Measurements from ENCODE around the gene C1RL. TPM values are rescaled to one million over a fixed set of nuclear protein-coding genes. Genes with fewer than 3 reads are reported as not detected.
A peak's percentile ranks its signal among the peaks of the same experiment; 100 is the strongest.

Gene C1RL
- polyA plus RNA-seq, 1 experiment: 45.3 TPM

DNA sequence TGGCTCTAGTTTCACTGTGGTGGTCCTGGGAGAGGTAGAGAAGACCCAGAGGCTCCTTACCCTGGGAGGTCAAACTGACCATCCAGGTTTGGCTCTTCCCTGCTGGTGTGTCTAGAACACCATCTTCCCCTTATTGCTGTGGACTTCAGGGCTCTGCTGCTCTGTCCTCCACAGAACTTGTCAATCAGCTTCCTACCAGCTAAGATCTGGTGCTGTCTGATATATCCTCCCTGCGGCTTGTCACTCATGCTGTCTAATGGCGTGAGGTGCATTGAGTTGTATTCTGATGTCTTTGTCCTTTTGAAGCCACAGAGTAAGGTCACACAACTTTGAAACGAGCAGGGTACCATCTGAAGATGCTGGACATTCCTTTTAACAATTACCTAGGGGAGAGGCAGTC is 7.2 kb upstream of the C1RL start:
- CTCF ChIA-PET: no interaction called here

DNA sequence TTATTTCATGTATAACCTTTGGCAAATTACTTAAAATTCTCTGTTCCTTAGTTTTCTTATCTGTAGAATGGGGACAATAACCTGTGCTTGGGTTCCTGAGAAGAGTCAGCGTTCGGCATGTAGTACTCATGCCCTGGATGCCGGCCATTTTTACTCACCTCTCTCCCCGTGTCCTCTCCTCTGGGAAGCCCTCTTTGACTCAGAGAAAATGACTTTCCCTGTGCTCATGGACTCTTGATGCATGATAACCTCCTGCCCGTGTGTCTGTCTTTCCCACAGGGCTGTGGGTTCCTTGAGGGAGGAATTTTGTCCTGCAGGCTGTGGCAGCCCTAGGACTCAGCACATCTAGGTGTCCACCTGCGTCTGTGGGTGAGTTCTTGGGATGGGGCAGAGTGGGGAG is 5.8 kb upstream of the C1RL start:
- Histone ChIP-seq H3K27me3 (ENCODE audit: control insufficient read depth, insufficient read depth, low read length) (no peaks in the 10 kb centered on the region), H3K9me3 (ENCODE audit: control insufficient read depth, insufficient read depth, low read length) (no peaks in the 10 kb centered on the region), H3K27ac (ENCODE audit: low read depth, low read length) (no peak overlapping the region), H3K4me3 (ENCODE audit: low read depth, low read length) (no peak overlapping the region)
- POLR2A ChIA-PET: no interaction called here
- no peak for TF ChIP-seq CTCF (IDR thresholded peaks at IDR 0.05; ENCODE audit: low read depth, low read length)
- CTCF ChIA-PET: interaction anchor here (2.7 kb wide), 1 partner anchor 55 kb away, joined by 33 read pairs; the partner anchor contains the start of gene C1S
- no peak for DNase-seq (ENCODE audit: low read depth, low spot score)

More for the DNA sequence above, 7.2 kb upstream of the C1RL start:
- Histone ChIP-seq H3K27ac (ENCODE audit: low read depth, low read length) (no peak overlapping the region), H3K27me3 (ENCODE audit: control insufficient read depth, insufficient read depth, low read length) (no peaks in the 10 kb centered on the region), H3K9me3 (ENCODE audit: control insufficient read depth, insufficient read depth, low read length) (no peaks in the 10 kb centered on the region), H3K4me3 (ENCODE audit: low read depth, low read length) (no peak overlapping the region)
- DNase-seq (ENCODE audit: low read depth, low spot score): no peak
- no peak for TF ChIP-seq CTCF (IDR thresholded peaks at IDR 0.05; ENCODE audit: low read depth, low read length)
- POLR2A ChIA-PET: no interaction called here

- no peak for TF ChIP-seq CTCF (IDR thresholded peaks at IDR 0.05; ENCODE audit: low read depth, low read length)
- H3K27me3 ChIP-seq (ENCODE audit: control insufficient read depth, insufficient read depth, low read length): no peaks in the 10 kb centered on the region
- no peaks in the 10 kb centered on the region for H3K9me3 ChIP-seq (ENCODE audit: control insufficient read depth, insufficient read depth, low read length)
- POLR2A ChIA-PET: interaction anchor here (1.2 kb wide), 1 partner anchor 168 kb away, joined by 3 read pairs; no protein-coding TSS in a partner anchor
- CTCF ChIA-PET: interaction anchor here (0.6 to 2.7 kb wide), 24 partner anchors 9 to 242 kb away, joined by 3 to 33 read pairs (median 4); partner anchors contain the start of genes C1S and LPCAT3
- no peak for DNase-seq (ENCODE audit: low read depth, low spot score)
- H3K27ac ChIP-seq (ENCODE audit: low read depth, low read length): no peak overlapping the region
- no peak overlapping the region for H3K4me3 ChIP-seq (ENCODE audit: low read depth, low read length)
Observed at GRCh38 chr12:7114008-7114407, 5.0 kb upstream of the C1RL start.

GRCh38 chr12:7113389-7113871 is 4.4 kb upstream of the C1RL start:
- no peaks in the 10 kb centered on the region for H3K27me3 ChIP-seq (ENCODE audit: control insufficient read depth, insufficient read depth, low read length)
- peak overlapping the region; percentile 21 for H3K27ac ChIP-seq (ENCODE audit: low read depth, low read length)
- DNase-seq (ENCODE audit: low read depth, low spot score): no peak
- TF ChIP-seq CTCF (IDR thresholded peaks at IDR 0.05; ENCODE audit: low read depth, low read length): peak; percentile 85
- H3K4me3 ChIP-seq (ENCODE audit: low read depth, low read length): no peak overlapping the region
- ChIA-PET CTCF (interaction anchor here (0.6 to 2.7 kb wide), 29 partner anchors 9 to 326 kb away, joined by 3 to 33 read pairs (median 4); partner anchors contain the start of genes C1S and LPCAT3), POLR2A (interaction anchor here (1.0 to 1.2 kb wide), 2 partner anchors 167 to 169 kb away, joined by 3 to 4 read pairs; no protein-coding TSS in a partner anchor)
- no peaks in the 10 kb centered on the region; the same call in 1 of the 2 replicates for H3K9me3 ChIP-seq (ENCODE audit: control insufficient read depth, insufficient read depth, low read length)

DNA sequence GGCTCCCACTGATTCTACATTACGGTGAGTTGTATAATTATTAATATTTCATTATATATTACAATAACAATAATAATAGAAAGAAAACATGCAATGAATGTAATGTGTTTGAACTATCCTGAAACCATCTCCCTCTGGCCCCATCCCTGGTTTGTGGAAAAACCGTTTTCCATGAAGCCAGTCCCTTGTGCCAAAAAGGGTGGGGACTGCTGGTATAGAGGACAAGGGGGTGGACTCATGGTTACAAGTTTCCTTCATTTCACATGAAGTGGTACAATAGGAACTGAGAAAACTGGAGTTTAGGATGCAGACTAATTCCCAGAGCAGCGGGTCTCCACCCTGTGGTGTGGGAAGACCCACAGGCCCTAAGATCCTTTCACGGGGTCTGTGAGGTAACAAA is 3.0 kb upstream of the C1RL start:
- CTCF ChIA-PET: interaction anchor here (0.9 to 2.7 kb wide), 15 partner anchors 10 to 188 kb away, joined by 3 to 33 read pairs (median 6); partner anchors contain the start of genes C12orf57, C1S and RNU7-1
- POLR2A ChIA-PET: no interaction called here
- Histone ChIP-seq H3K27me3 (ENCODE audit: control insufficient read depth, insufficient read depth, low read length) (no peaks in the 10 kb centered on the region), H3K9me3 (ENCODE audit: control insufficient read depth, insufficient read depth, low read length) (no peaks in the 10 kb centered on the region; the same call in 1 of the 2 replicates), H3K27ac (ENCODE audit: low read depth, low read length) (no peak overlapping the region), H3K4me3 (ENCODE audit: low read depth, low read length) (no peak overlapping the region)
- DNase-seq (ENCODE audit: low read depth, low spot score): no peak
- TF ChIP-seq CTCF (IDR thresholded peaks at IDR 0.05; ENCODE audit: low read depth, low read length): no peak
